T-helper 17 cell (primary cell): Measurements from ENCODE around the gene PTPRN2. TPM values are rescaled to one million over a fixed set of nuclear protein-coding genes. Genes with fewer than 3 reads are reported as not detected.
"Not testable (repeated sequence)": the region's sequence is repeated elsewhere in the genome, so short reads cannot be mapped to it uniquely, and the experiment has no call there.

ENCODE experiments used
- ATAC-seq: fragments of 150-1000 bp; cut with Tn5 transposase; 2 replicates; pipeline ENCODE4 v1.10.0; 2021; ENCODE audit warnings: mild to moderate bottlenecking, moderate library complexity
- DNase-seq, 3 donors: peaks; one replicate each; pipeline versions ENCODE4 v3.0.0 to v3.0.0-alpha.2; 2020 to 2021
- H3K9me3 ChIP-seq: one replicate; pipeline ENCODE4 v1.7.0; 2013; ENCODE audit warnings: low read length, mild to moderate bottlenecking; ENCODE audit not compliant: control insufficient read depth, poor library complexity, severe bottlenecking
- H3K27ac Mint-ChIP-seq: one replicate; pipeline ENCODE4 v1.8.0; 2022; ENCODE audit warnings: mild to moderate bottlenecking, moderate library complexity, mixed read lengths
- H3K27me3 Mint-ChIP-seq: one replicate; pipeline ENCODE4 v1.8.0; 2022; ENCODE audit warnings: mixed read lengths
- H3K36me3 Mint-ChIP-seq: one replicate; pipeline ENCODE4 v1.8.0; 2022; ENCODE audit warnings: low read depth, mixed read lengths
- H3K4me1 Mint-ChIP-seq: one replicate; pipeline ENCODE4 v1.8.0; 2022; ENCODE audit warnings: mild to moderate bottlenecking, mixed read lengths
- H3K4me3 Mint-ChIP-seq: one replicate; pipeline ENCODE4 v1.8.0; 2022; ENCODE audit warnings: mild to moderate bottlenecking, moderate library complexity, mixed read lengths
- total RNA-seq, 4 donors: library from RNA in 2 of 4; stranded (reverse) in 2 of 4; gene quantifications; one replicate each; pipeline ENCODE4 v1.2.3 and lab custom pipeline; 2022 to 2026

The PTPRN2 gene
- total RNA-seq, 2 donors from 2014 or later: 0.42 to 0.57 TPM

DNA sequence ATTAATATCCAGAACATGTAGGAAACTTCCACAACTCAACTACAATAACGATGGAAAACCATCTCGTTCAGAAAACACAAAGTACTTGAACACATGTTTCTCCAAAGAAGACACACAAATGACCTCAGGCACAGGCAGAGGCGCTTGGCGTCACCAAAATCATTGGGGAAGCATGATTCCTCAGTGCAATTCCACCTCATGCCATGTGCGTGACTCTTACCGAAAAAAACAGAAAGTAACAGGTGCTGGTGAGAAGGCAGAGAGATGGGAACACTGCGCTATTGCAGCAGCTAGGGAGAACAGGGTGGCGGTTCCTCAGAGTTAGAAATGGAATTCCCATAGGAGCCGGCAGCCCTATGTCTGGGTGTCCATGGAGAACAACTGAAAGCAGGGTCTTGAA lies 860.9 kb downstream of the PTPRN2 start:
- peaks cover 28% of the 10 kb centered on the region for H3K27me3 Mint-ChIP-seq
- peaks cover 2% of the 10 kb centered on the region for H3K4me1 Mint-ChIP-seq
- peaks cover 3% of the 10 kb centered on the region for H3K36me3 Mint-ChIP-seq
- no peaks in the 10 kb centered on the region for H3K9me3 ChIP-seq
- no peak overlapping the region for H3K4me3 Mint-ChIP-seq
- DNase-seq (no peak), ATAC-seq (no peak)
- no peak overlapping the region for H3K27ac Mint-ChIP-seq

- not testable (repeated sequence) for H3K36me3 Mint-ChIP-seq, ATAC-seq, H3K27ac Mint-ChIP-seq, DNase-seq, H3K9me3 ChIP-seq, H3K4me1 Mint-ChIP-seq, H3K4me3 Mint-ChIP-seq
- peaks cover 28% of the 10 kb centered on the region for H3K27me3 Mint-ChIP-seq
Measured at GRCh38 chr7:157725312-157725711, 862.3 kb downstream of the PTPRN2 start.

GRCh38 chr7:157723205-157723604 lies 864.4 kb downstream of the PTPRN2 start:
- H3K9me3 ChIP-seq: no peaks in the 10 kb centered on the region
- DNase-seq: no peak
- peaks cover 2% of the 10 kb centered on the region for H3K4me1 Mint-ChIP-seq
- no peak overlapping the region for H3K27ac Mint-ChIP-seq
- H3K27me3 Mint-ChIP-seq: peaks cover 23% of the 10 kb centered on the region
- no peak overlapping the region for H3K4me3 Mint-ChIP-seq
- H3K36me3 Mint-ChIP-seq: peaks cover 3% of the 10 kb centered on the region
- no peak for ATAC-seq

DNA sequence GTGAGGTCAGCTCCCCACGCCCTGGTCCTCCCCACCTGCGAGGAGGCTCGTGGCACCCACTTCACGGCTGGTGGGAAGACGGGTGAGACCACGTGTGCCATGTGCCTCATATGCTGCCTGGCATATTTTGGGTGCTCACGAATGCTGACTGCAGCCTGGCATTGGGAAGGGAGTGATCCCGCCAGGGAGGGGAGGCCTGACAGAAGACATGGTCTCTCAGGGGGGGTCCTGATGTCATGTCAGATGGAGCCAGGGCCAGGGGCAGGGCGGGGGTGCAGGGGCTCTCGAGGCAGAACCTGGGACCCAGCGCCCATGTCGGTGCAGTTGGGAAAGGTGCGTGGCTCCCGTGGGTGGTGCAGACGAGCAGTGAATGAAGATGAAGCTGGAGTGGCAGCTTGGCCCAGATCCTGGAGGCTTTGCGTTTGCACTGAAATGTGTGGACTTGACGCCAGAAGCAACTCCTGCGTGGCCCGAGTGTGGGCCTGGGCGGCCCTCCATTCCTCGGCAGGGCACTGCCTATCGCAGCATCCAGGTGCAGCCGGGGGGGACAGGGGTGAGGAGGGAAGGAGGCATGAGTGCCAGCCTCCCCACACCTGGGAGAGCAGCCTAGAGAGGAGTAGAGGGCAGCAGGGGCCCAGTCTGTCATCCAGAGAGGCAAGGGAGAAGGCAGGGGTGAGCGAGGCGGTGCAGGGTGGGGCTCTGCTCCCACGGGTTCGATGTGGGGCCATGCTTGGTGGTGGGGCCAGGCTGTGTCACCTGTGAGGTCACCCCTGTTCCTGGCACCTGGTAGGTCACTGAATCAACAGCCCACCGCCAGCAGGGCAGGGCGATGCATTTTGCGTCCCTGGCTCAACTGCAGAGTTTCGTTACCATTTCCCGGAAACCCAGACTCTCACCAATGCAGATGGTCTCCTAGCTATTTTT lies 865.2 kb downstream of the PTPRN2 start:
- no peak for ATAC-seq
- no peak for DNase-seq
- Mint-ChIP-seq H3K27ac (no peak overlapping the region), H3K27me3 (peaks cover 23% of the 10 kb centered on the region), H3K4me3 (no peak overlapping the region), H3K36me3 (peaks cover 3% of the 10 kb centered on the region), H3K4me1 (peaks cover 2% of the 10 kb centered on the region)
- no peaks in the 10 kb centered on the region for H3K9me3 ChIP-seq

GRCh38 chr7:157721468-157722136 lies 866.0 kb downstream of the PTPRN2 start:
- H3K4me1 Mint-ChIP-seq: no peaks in the 10 kb centered on the region
- H3K9me3 ChIP-seq: no peaks in the 10 kb centered on the region
- H3K4me3 Mint-ChIP-seq: no peak overlapping the region
- ATAC-seq: no peak
- H3K36me3 Mint-ChIP-seq: peaks cover 3% of the 10 kb centered on the region
- no peak for DNase-seq
- no peak overlapping the region for H3K27ac Mint-ChIP-seq
- peaks cover 18% of the 10 kb centered on the region for H3K27me3 Mint-ChIP-seq

DNA sequence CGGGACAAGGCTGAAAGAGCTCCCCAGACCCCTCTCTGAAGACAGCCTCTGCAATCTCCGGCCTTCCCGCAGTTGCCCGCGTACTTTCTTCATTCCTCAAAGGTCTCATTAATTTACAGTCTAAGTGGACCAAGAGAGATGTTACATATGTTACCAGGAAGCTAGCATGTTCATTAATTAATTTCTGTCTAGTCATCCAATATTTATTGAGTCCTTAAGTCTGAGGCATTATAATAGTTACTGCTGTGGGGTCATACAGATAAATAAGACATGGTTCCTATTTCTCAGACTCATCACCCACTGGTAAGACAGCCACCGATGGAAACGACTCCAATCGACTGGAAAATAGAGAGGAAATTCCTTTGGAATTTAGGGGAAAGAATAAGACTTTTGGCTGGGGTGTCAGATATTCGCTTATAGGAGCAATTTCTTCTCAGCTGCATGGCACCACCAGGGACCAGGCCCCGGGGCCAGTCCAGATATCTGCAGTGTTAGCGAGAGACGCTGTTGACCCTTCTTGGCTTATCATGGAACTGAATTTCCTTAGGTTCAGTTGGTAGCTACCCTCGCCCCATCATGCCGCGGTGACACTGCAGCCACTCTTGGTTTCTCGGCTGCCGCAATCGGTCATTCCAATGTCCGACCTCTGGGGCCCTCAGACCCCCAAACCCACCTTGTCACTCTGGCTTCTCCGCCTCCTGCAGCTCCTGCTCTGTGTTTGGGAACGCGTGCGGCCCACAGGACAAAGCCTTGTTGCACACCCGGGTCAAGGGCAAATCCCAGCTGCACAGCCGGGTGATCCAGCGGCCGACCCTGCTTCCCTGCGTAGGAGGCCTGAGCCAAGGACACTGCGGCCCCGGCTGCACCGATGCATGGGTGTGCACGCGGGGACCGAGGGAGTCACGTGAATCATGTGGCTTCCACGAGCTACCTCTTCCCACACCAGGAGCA lies 867.6 kb downstream of the PTPRN2 start:
- H3K4me3 Mint-ChIP-seq: no peak overlapping the region
- no peak for DNase-seq
- no peaks in the 10 kb centered on the region for H3K4me1 Mint-ChIP-seq
- no peak for ATAC-seq
- H3K9me3 ChIP-seq: no peaks in the 10 kb centered on the region
- no peak overlapping the region for H3K27ac Mint-ChIP-seq
- H3K36me3 Mint-ChIP-seq: peaks cover 3% of the 10 kb centered on the region
- peaks cover 14% of the 10 kb centered on the region for H3K27me3 Mint-ChIP-seq

- no peaks in the 10 kb centered on the region for H3K9me3 ChIP-seq
- DNase-seq (no peak), ATAC-seq (no peak)
- no peak overlapping the region for H3K27ac Mint-ChIP-seq
- no peaks in the 10 kb centered on the region for H3K4me1 Mint-ChIP-seq
- peaks cover 12% of the 10 kb centered on the region for H3K27me3 Mint-ChIP-seq
- H3K4me3 Mint-ChIP-seq: no peak overlapping the region
- H3K36me3 Mint-ChIP-seq: peaks cover 3% of the 10 kb centered on the region
Measured at GRCh38 chr7:157719008-157719682, 868.5 kb downstream of the PTPRN2 start.

GRCh38 chr7:157718303-157719007 lies 869.2 kb downstream of the PTPRN2 start:
- DNase-seq: no peak
- ATAC-seq: no peak
- H3K27me3 Mint-ChIP-seq: peaks cover 11% of the 10 kb centered on the region
- no peak overlapping the region for H3K27ac Mint-ChIP-seq
- peaks cover 1% of the 10 kb centered on the region for H3K36me3 Mint-ChIP-seq
- no peaks in the 10 kb centered on the region for H3K9me3 ChIP-seq
- H3K4me3 Mint-ChIP-seq: no peak overlapping the region
- no peaks in the 10 kb centered on the region for H3K4me1 Mint-ChIP-seq

DNA sequence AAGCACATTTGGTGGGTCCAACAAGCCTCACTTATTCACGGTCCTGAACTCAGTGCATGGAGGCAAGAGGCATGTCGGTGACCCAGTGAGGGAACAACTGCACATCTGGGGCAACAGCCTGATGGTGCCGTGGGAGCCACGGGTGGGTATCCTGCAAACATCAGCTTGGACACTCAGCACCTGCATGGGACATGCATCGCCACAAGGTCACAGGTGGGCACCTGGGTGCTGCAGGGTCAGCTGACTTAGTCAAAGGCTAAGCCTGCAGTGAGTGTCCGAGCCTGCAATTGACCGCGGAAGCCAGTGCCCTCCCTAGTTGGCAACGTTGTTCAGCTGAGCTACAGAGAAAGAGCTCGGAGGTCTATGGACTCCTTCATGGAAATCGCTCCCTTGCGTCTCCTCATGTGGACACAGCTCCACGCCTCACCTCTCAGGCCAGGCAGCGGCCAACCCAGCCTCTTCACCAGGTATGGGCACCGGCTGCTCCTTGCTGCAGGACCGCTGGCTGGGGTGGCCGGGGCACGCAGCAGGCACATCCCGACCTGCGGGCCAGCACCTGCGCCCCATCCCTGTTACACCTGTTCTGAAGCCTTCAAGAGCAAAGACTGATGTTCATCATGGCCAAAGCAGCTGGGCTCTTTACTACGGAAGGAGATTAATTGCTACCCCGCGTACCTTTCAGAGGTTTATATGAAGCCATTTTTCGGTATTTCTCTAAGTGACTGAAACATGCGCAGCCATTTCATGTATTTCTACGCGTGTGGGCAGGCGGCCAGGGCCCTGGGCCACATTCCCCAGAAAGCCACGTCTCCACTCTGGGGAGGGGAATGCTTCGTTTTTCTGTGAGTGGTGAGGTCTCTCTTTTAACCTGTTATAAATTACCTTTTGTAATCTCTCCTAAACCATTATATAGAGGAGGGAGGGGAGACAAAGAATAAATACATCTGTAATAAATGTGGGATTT lies 870.1 kb downstream of the PTPRN2 start:
- H3K36me3 Mint-ChIP-seq: no peaks in the 10 kb centered on the region
- H3K4me3 Mint-ChIP-seq: no peak overlapping the region
- ATAC-seq: no peak
- DNase-seq: no peak
- H3K27ac Mint-ChIP-seq: no peak overlapping the region
- H3K4me1 Mint-ChIP-seq: no peaks in the 10 kb centered on the region
- no peaks in the 10 kb centered on the region for H3K9me3 ChIP-seq
- peaks cover 7% of the 10 kb centered on the region for H3K27me3 Mint-ChIP-seq

- DNase-seq: no peak
- Mint-ChIP-seq H3K27ac (no peak overlapping the region), H3K4me3 (no peak overlapping the region), H3K27me3 (peaks cover 7% of the 10 kb centered on the region), H3K36me3 (no peaks in the 10 kb centered on the region), H3K4me1 (no peaks in the 10 kb centered on the region)
- no peaks in the 10 kb centered on the region for H3K9me3 ChIP-seq
- no peak for ATAC-seq
Measured at GRCh38 chr7:157715938-157716280, 871.7 kb downstream of the PTPRN2 start.

DNA sequence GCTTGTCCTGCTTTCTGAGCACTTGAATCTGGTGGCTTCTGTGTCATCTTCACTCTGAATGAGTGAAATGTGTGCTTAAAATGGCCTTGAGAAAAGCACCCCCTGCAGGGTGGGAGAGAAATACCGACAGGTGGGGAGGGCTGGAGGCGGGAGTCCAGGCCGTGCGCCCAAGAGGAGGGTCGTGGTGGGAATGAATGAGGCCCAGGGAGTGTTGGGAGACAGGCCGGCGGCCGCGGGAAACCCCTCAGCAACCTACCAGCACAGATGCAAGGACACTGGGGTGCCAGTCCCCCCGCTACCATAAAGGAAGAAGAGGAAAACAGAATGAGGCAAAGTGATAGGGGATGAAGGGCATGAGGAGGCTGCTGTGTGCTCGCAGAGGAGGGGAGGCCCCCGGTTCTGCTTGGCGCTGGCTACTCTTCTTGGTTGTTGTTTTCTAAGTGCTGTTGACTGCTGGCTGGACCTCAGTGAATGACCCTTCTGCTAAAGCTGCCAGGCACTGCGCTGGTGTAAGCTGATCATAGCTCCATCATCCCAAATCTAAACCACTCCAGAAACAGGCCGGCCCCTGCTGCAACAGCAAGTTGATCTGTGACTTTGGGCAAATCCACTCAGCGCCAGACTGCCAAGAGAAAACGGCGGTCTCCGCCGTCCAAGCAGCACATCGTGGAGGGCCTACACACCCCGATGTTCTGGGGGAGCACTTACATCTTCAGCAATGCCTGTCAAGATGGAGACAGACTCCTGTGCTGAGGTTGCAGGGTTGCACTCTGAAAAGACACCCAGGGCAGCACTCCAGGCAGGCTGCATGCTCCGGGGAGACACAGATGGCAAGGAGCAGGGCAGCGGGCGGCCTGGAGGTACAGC lies 872.3 kb downstream of the PTPRN2 start:
- Mint-ChIP-seq H3K4me3 (no peak overlapping the region), H3K4me1 (no peaks in the 10 kb centered on the region), H3K27me3 (peaks cover 7% of the 10 kb centered on the region), H3K36me3 (no peaks in the 10 kb centered on the region), H3K27ac (no peak overlapping the region)
- no peaks in the 10 kb centered on the region for H3K9me3 ChIP-seq
- ATAC-seq (no peak), DNase-seq (no peak)
